ENCODE data around the gene KRTAP19-2. TPM values are rescaled to one million over a fixed set of nuclear protein-coding genes. Genes with fewer than 3 reads are reported as not detected.

KRTAP19-2 gene
- polyA plus RNA-seq, 1 donor (not counting 4 experiments of a cell fraction or from before 2014, with no cell fraction given), result not detected

DNA sequence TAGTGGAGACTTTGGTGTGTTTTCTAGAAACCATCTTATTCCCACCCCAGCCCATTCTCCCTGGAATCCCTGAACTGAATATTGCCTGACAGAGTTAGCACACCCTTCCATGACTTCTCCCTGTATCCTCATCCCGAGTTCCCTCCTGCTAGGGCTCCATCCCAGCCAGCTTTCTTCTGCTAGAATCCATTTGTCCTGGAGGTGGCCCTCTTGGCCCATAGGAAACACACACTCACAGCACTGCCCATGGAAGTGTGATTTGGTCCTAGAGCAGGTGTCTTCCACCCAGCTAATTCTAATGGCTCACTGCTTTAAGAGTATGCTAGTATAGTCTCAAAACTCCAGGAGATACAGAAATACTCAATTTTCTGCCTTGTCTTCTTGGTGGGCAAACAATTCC, 43.0 kb downstream of the KRTAP19-2 start:
- H3K4me3 ChIP-seq (ENCODE audit: control insufficient read depth in 2 of 3, extremely low read depth in 1 of 3, insufficient read depth in 2 of 3, low read depth in 1 of 3, low read length in 3 of 3), result no peak overlapping the region
- H3K9ac ChIP-seq (ENCODE audit: control insufficient read depth, extremely low read depth, insufficient read depth, low read length), result no peak overlapping the region
- H2AFZ ChIP-seq (ENCODE audit: control insufficient read depth, low read length), result no peak overlapping the region
- H3K27me3 ChIP-seq (ENCODE audit: control insufficient read depth, extremely low read depth, insufficient read depth, low read length), result no peaks in the 10 kb centered on the region
- no peaks in the 10 kb centered on the region for H3K9me1 ChIP-seq (ENCODE audit: control insufficient read depth, extremely low read depth, insufficient read depth, low read length)
- H3K4me2 ChIP-seq (ENCODE audit: control insufficient read depth, extremely low read depth, insufficient read depth, low read depth, low read length), result no peak overlapping the region
- no peaks in the 10 kb centered on the region for H3K4me1 ChIP-seq (ENCODE audit: control insufficient read depth, extremely low read depth, insufficient read depth, low read length)
- no peaks in the 10 kb centered on the region for H3K9me3 ChIP-seq (ENCODE audit: control insufficient read depth, low read depth, low read length)
- no peaks in the 10 kb centered on the region for H4K20me1 ChIP-seq (ENCODE audit: control insufficient read depth, extremely low read depth, insufficient read depth, low read length)
- no peak for TF ChIP-seq EZH2 (IDR thresholded peaks at IDR 0.05; ENCODE audit: low read length)
- TF ChIP-seq, protein P1, sequence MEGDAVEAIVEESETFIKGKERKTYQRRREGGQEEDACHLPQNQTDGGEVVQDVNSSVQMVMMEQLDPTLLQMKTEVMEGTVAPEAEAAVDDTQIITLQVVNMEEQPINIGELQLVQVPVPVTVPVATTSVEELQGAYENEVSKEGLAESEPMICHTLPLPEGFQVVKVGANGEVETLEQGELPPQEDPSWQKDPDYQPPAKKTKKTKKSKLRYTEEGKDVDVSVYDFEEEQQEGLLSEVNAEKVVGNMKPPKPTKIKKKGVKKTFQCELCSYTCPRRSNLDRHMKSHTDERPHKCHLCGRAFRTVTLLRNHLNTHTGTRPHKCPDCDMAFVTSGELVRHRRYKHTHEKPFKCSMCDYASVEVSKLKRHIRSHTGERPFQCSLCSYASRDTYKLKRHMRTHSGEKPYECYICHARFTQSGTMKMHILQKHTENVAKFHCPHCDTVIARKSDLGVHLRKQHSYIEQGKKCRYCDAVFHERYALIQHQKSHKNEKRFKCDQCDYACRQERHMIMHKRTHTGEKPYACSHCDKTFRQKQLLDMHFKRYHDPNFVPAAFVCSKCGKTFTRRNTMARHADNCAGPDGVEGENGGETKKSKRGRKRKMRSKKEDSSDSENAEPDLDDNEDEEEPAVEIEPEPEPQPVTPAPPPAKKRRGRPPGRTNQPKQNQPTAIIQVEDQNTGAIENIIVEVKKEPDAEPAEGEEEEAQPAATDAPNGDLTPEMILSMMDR (optimal IDR thresholded peaks at IDR 0.05 in 1 of 3, IDR thresholded peaks at IDR 0.05 in 1 of 3, conservative IDR thresholded peaks at IDR 0.05 in 1 of 3; ENCODE audit: extremely low read depth in 1 of 3, insufficient read depth in 2 of 3, low read length in 3 of 3), result peak in 2 of 3 experiments; percentile 24 to 37
- H3K79me2 ChIP-seq (ENCODE audit: control insufficient read depth, insufficient read depth, low read length), result no peaks in the 10 kb centered on the region
- FAIRE-seq (no peak), DNase-seq (ENCODE audit: low read depth, low spot score) (no peak)
- no peaks in the 10 kb centered on the region for H3K36me3 ChIP-seq (ENCODE audit: control insufficient read depth in 2 of 2, extremely low read depth in 1 of 2, insufficient read depth in 2 of 2, low read length in 2 of 2)
- H3K27ac ChIP-seq (ENCODE audit: control insufficient read depth, insufficient read depth, low read length), result no peak overlapping the region
- dilution Hi-C loops (cut with MboI; ENCODE audit: extremely low pct_ligation_motif_present, low sequenced_read_pairs), result no loop called here

DNA sequence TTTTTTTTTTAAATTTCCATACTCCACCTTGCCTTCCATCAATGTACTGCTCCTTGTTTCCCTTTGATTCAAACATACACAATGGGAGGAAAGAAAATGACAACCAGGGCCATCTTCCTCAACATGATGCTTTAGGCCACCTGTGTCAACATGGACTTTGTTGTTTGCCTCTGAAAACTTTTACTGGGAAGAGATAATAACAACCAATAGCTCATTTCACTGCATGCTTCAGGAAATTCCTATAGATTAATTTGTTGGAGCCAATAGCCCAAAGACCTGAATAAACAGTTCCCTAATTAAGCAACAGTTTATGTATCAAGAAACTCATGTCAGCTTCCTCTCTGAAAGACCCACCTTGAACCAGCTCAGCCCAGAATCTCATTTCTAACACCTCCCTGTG, 44.0 kb downstream of the KRTAP19-2 start:
- Histone ChIP-seq H3K27ac (ENCODE audit: control insufficient read depth, insufficient read depth, low read length) (no peak overlapping the region), H4K20me1 (ENCODE audit: control insufficient read depth, extremely low read depth, insufficient read depth, low read length) (no peaks in the 10 kb centered on the region), H3K36me3 (ENCODE audit: control insufficient read depth in 2 of 2, extremely low read depth in 1 of 2, insufficient read depth in 2 of 2, low read length in 2 of 2) (no peaks in the 10 kb centered on the region), H3K4me3 (ENCODE audit: control insufficient read depth in 2 of 3, extremely low read depth in 1 of 3, insufficient read depth in 2 of 3, low read depth in 1 of 3, low read length in 3 of 3) (no peak overlapping the region), H3K9me3 (ENCODE audit: control insufficient read depth, low read depth, low read length) (no peaks in the 10 kb centered on the region), H3K27me3 (ENCODE audit: control insufficient read depth, extremely low read depth, insufficient read depth, low read length) (no peaks in the 10 kb centered on the region), H3K4me1 (ENCODE audit: control insufficient read depth, extremely low read depth, insufficient read depth, low read length) (no peaks in the 10 kb centered on the region), H2AFZ (ENCODE audit: control insufficient read depth, low read length) (no peak overlapping the region), H3K9me1 (ENCODE audit: control insufficient read depth, extremely low read depth, insufficient read depth, low read length) (no peaks in the 10 kb centered on the region), H3K4me2 (ENCODE audit: control insufficient read depth, extremely low read depth, insufficient read depth, low read depth, low read length) (no peak overlapping the region), H3K9ac (ENCODE audit: control insufficient read depth, extremely low read depth, insufficient read depth, low read length) (no peak overlapping the region), H3K79me2 (ENCODE audit: control insufficient read depth, insufficient read depth, low read length) (no peaks in the 10 kb centered on the region)
- FAIRE-seq (no peak), DNase-seq (ENCODE audit: low read depth, low spot score) (no peak)
- dilution Hi-C loops (cut with MboI; ENCODE audit: extremely low pct_ligation_motif_present, low sequenced_read_pairs), result no loop called here
- TF ChIP-seq, protein P1 (optimal IDR thresholded peaks at IDR 0.05 in 1 of 3, IDR thresholded peaks at IDR 0.05 in 1 of 3, conservative IDR thresholded peaks at IDR 0.05 in 1 of 3; ENCODE audit: extremely low read depth in 1 of 3, insufficient read depth in 2 of 3, low read length in 3 of 3), result no peak
- no peak for TF ChIP-seq EZH2 (IDR thresholded peaks at IDR 0.05; ENCODE audit: low read length)

All from keratinocyte (primary cell).